ENCODE data around the gene OR8B2.
"Not testable (repeated sequence)": the region's sequence is repeated elsewhere in the genome, so short reads cannot be mapped to it uniquely, and the experiment has no call there.

The OR8B2 gene, protein sequence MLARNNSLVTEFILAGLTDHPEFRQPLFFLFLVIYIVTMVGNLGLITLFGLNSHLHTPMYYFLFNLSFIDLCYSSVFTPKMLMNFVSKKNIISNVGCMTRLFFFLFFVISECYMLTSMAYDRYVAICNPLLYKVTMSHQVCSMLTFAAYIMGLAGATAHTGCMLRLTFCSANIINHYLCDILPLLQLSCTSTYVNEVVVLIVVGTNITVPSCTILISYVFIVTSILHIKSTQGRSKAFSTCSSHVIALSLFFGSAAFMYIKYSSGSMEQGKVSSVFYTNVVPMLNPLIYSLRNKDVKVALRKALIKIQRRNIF

DNA sequence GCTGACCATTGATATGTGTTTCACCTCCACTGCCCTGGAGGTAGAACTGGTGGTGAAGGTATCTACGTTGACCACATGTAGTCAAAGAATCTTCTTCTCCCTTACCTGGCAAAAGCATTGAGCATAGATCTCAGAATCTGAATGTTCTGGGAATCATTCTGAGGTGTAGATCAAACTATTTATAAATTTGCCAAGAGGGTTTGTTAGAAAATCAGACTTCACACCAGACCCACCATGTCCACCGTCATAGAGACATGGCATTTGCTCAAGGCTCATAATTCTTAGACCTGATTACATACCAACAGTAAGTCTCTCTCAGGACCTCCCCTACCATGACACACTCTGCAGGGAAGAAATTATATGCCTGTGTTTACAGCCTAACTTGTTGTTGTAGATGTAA, at the start of gene OR8B2:
Gene OR8B2, minus strand, starts transcription at position 101 of the 400 bp plus-strand sequence. CDS start 1,156 bp downstream, outside the sequence.
- Histone ChIP-seq H3K27me3 (ENCODE audit: control insufficient read depth, insufficient read depth, low read length) (no peaks in the 10 kb centered on the region), H3K9me3 (ENCODE audit: control insufficient read depth, low read depth, low read length) (no peaks in the 10 kb centered on the region)

GRCh38 chr11:124429599-124429998, 45.3 kb upstream of the OR8B2 start:
- Histone ChIP-seq H3K27me3 (ENCODE audit: control insufficient read depth, insufficient read depth, low read length) (no peaks in the 10 kb centered on the region), H3K9ac (ENCODE audit: low read length) (no peak overlapping the region), H3K4me1 (ENCODE audit: control insufficient read depth, low read depth, low read length) (no peaks in the 10 kb centered on the region), H3K36me3 (ENCODE audit: control insufficient read depth, low read depth, low read length) (no peaks in the 10 kb centered on the region), H3K9me3 (ENCODE audit: control insufficient read depth, low read depth, low read length) (no peaks in the 10 kb centered on the region), H3K4me3 (ENCODE audit: low read length) (no peak overlapping the region), H3K27ac (ENCODE audit: low read length) (no peak overlapping the region)

More for the DNA sequence above, at the start of gene OR8B2:
- Histone ChIP-seq H3K36me3 (ENCODE audit: control insufficient read depth, low read depth, low read length) (no peaks in the 10 kb centered on the region), H3K4me3 (ENCODE audit: low read length) (no peak within 1 kb of the TSS), H3K9ac (ENCODE audit: low read length) (no peak within 1 kb of the TSS), H3K27ac (ENCODE audit: low read length) (no peak within 1 kb of the TSS), H3K4me1 (ENCODE audit: control insufficient read depth, low read depth, low read length) (no peaks in the 10 kb centered on the region)

- H3K9ac ChIP-seq (ENCODE audit: low read length) = no peak within 1 kb of the TSS
Measured at GRCh38 chr11:124424384-124424921, 40.2 kb upstream of the OR8B2 start, which contains the start of gene OR8B4. Gene OR8B4, minus strand, starts transcription at chr11:124424871. Its CDS starts 0 bp downstream, at chr11:124424871.

GRCh38 chr11:124421043-124421442, 36.7 kb upstream of the OR8B2 start:
- H3K9ac ChIP-seq (ENCODE audit: low read length) = no peak overlapping the region
- no peaks in the 10 kb centered on the region for H3K9me3 ChIP-seq (ENCODE audit: control insufficient read depth, low read depth, low read length)
- no peaks in the 10 kb centered on the region for H3K27me3 ChIP-seq (ENCODE audit: control insufficient read depth, insufficient read depth, low read length)
- no peaks in the 10 kb centered on the region for H3K36me3 ChIP-seq (ENCODE audit: control insufficient read depth, low read depth, low read length)
- H3K4me1 ChIP-seq (ENCODE audit: control insufficient read depth, low read depth, low read length) = no peaks in the 10 kb centered on the region
- H3K4me3 ChIP-seq (ENCODE audit: low read length) = no peak overlapping the region
- H3K27ac ChIP-seq (ENCODE audit: low read length) = no peak overlapping the region

More at GRCh38 chr11:124424384-124424921, 40.2 kb upstream of the OR8B2 start, which contains the start of gene OR8B4:
- Histone ChIP-seq H3K9me3 (ENCODE audit: control insufficient read depth, low read depth, low read length) (no peaks in the 10 kb centered on the region), H3K36me3 (ENCODE audit: control insufficient read depth, low read depth, low read length) (no peaks in the 10 kb centered on the region), H3K27me3 (ENCODE audit: control insufficient read depth, insufficient read depth, low read length) (no peaks in the 10 kb centered on the region), H3K4me3 (ENCODE audit: low read length) (no peak within 1 kb of the TSS), H3K27ac (ENCODE audit: low read length) (no peak within 1 kb of the TSS), H3K4me1 (ENCODE audit: control insufficient read depth, low read depth, low read length) (no peaks in the 10 kb centered on the region)

GRCh38 chr11:124415356-124415923, 31.1 kb upstream of the OR8B2 start:
- Histone ChIP-seq H3K27ac (ENCODE audit: low read length) (no peak overlapping the region), H3K9ac (ENCODE audit: low read length) (no peak overlapping the region), H3K4me3 (ENCODE audit: low read length) (no peak overlapping the region), H3K9me3 (ENCODE audit: control insufficient read depth, low read depth, low read length) (no peaks in the 10 kb centered on the region), H3K4me1 (ENCODE audit: control insufficient read depth, low read depth, low read length) (no peaks in the 10 kb centered on the region), H3K27me3 (ENCODE audit: control insufficient read depth, insufficient read depth, low read length) (no peaks in the 10 kb centered on the region), H3K36me3 (ENCODE audit: control insufficient read depth, low read depth, low read length) (no peaks in the 10 kb centered on the region)

DNA sequence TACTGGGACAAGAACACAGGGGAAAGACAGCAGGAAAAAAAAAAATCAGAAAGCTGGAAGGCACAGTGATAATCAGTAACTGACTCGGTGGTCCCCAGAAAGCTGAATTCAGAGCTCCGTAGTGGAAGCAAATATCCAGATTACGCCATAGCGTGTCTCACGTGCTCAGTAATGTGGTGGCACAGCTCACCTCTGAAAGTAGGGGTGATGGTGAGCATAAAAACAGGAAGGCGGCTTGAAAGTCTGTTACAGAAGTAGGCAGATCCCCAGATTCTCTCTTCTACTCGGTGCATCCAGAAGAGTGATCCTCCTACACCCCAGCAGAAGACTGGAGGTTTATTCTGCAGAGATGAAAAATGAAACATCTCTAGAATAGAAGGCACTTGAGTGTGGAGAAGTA, 25.6 kb upstream of the OR8B2 start:
- Histone ChIP-seq H3K4me1 (ENCODE audit: control insufficient read depth, low read depth, low read length) (no peaks in the 10 kb centered on the region), H3K36me3 (ENCODE audit: control insufficient read depth, low read depth, low read length) (no peaks in the 10 kb centered on the region), H3K9ac (ENCODE audit: low read length) (no peak overlapping the region), H3K27me3 (ENCODE audit: control insufficient read depth, insufficient read depth, low read length) (no peaks in the 10 kb centered on the region), H3K27ac (ENCODE audit: low read length) (no peak overlapping the region), H3K9me3 (ENCODE audit: control insufficient read depth, low read depth, low read length) (no peaks in the 10 kb centered on the region), H3K4me3 (ENCODE audit: low read length) (no peak overlapping the region)

- Histone ChIP-seq H3K4me3 (ENCODE audit: low read length) (no peak overlapping the region), H3K9ac (ENCODE audit: low read length) (no peak overlapping the region), H3K27me3 (ENCODE audit: control insufficient read depth, insufficient read depth, low read length) (no peaks in the 10 kb centered on the region), H3K9me3 (ENCODE audit: control insufficient read depth, low read depth, low read length) (no peaks in the 10 kb centered on the region), H3K4me1 (ENCODE audit: control insufficient read depth, low read depth, low read length) (no peaks in the 10 kb centered on the region), H3K27ac (ENCODE audit: low read length) (no peak overlapping the region), H3K36me3 (ENCODE audit: control insufficient read depth, low read depth, low read length) (no peaks in the 10 kb centered on the region)
Measured at GRCh38 chr11:124405581-124405980, 21.3 kb upstream of the OR8B2 start.

DNA sequence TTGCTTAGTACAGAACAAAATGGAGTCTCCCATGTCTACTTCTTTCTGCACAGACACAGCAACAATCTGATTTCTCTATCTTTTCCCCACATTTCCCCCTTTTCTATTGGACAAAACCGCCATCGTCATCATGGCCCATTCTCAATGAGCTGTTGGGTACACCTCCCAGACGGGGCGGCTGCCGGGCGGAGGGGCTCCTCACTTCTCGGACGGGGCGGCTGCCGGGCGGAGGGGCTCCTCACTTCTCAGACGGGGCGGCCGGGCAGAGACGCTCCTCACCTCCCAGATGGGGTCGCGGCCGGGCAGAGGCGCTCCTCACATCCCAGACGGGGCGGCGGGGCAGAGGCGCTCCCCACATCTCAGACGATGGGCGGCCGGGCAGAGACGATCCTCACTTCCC, 18.9 kb upstream of the OR8B2 start:
- H3K4me3 ChIP-seq (ENCODE audit: low read length); H3K4me1 ChIP-seq (ENCODE audit: control insufficient read depth, low read depth, low read length); H3K36me3 ChIP-seq (ENCODE audit: control insufficient read depth, low read depth, low read length); H3K9me3 ChIP-seq (ENCODE audit: control insufficient read depth, low read depth, low read length); H3K27me3 ChIP-seq (ENCODE audit: control insufficient read depth, insufficient read depth, low read length); H3K27ac ChIP-seq (ENCODE audit: low read length); H3K9ac ChIP-seq (ENCODE audit: low read length): not testable (repeated sequence)

DNA sequence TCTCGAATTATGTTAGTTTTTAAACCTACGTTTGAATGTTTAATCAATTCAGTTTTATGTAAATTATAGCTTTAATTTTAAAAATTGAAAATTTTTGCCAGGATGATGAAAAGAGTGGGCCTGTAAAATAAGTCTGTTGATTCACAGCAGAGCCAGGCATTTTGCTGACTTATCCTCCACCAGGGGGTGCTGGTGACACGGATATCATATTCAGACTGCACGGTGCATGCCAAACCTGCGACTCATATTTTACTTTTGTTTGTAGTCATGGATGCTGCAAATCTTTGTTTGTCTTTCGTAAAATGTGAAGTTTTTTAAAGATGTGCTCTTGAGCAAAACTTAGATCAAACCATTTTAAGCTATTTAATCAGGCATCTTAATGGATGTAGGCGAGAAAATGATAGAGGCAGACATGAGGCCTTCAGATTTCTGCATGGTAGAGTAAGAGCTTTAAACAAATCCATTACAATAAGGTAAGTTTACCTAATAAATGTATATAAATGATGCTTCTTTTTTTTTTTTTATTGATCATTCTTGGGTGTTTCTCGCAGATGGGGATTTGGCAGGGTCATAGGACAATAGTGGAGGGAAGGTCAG, 18.1 kb upstream of the OR8B2 start:
- Histone ChIP-seq H3K4me3 (ENCODE audit: low read length) (no peak overlapping the region), H3K27me3 (ENCODE audit: control insufficient read depth, insufficient read depth, low read length) (no peaks in the 10 kb centered on the region), H3K9ac (ENCODE audit: low read length) (no peak overlapping the region), H3K4me1 (ENCODE audit: control insufficient read depth, low read depth, low read length) (no peaks in the 10 kb centered on the region), H3K36me3 (ENCODE audit: control insufficient read depth, low read depth, low read length) (no peaks in the 10 kb centered on the region), H3K27ac (ENCODE audit: low read length) (no peak overlapping the region), H3K9me3 (ENCODE audit: control insufficient read depth, low read depth, low read length) (no peaks in the 10 kb centered on the region)

GRCh38 chr11:124398924-124399323, 14.6 kb upstream of the OR8B2 start, which contains the start of gene OR8B3:
Gene OR8B3, minus strand, starts transcription at chr11:124399024. Its CDS starts 1,673 bp downstream, at chr11:124397351.
- Histone ChIP-seq H3K9me3 (ENCODE audit: control insufficient read depth, low read depth, low read length) (no peaks in the 10 kb centered on the region), H3K36me3 (ENCODE audit: control insufficient read depth, low read depth, low read length) (no peaks in the 10 kb centered on the region), H3K27ac (ENCODE audit: low read length) (no peak within 1 kb of the TSS), H3K4me1 (ENCODE audit: control insufficient read depth, low read depth, low read length) (no peaks in the 10 kb centered on the region), H3K27me3 (ENCODE audit: control insufficient read depth, insufficient read depth, low read length) (no peaks in the 10 kb centered on the region), H3K4me3 (ENCODE audit: low read length) (no peak within 1 kb of the TSS), H3K9ac (ENCODE audit: low read length) (no peak within 1 kb of the TSS)

- not testable (repeated sequence) for H3K27me3 ChIP-seq (ENCODE audit: control insufficient read depth, insufficient read depth, low read length); H3K4me3 ChIP-seq (ENCODE audit: low read length); H3K27ac ChIP-seq (ENCODE audit: low read length); H3K9ac ChIP-seq (ENCODE audit: low read length); H3K9me3 ChIP-seq (ENCODE audit: control insufficient read depth, low read depth, low read length); H3K36me3 ChIP-seq (ENCODE audit: control insufficient read depth, low read depth, low read length); H3K4me1 ChIP-seq (ENCODE audit: control insufficient read depth, low read depth, low read length)
Measured at GRCh38 chr11:124396847-124397246, 12.5 kb upstream of the OR8B2 start.
